Activated CD4-positive, CD25-positive, alpha-beta regulatory T cell treated with anti-CD3 and anti-CD28 coated beads, Interleukin-2, amount 50 U/mL, for 16 hours (primary cell): ENCODE results near the gene SLC23A2.

ENCODE experiments used
- DNase-seq: peaks from one replicate; pipeline ENCODE4 v3.0.0-alpha.2; 2020; ENCODE audit warnings: low read depth, low spot score

Gene SLC23A2

DNA sequence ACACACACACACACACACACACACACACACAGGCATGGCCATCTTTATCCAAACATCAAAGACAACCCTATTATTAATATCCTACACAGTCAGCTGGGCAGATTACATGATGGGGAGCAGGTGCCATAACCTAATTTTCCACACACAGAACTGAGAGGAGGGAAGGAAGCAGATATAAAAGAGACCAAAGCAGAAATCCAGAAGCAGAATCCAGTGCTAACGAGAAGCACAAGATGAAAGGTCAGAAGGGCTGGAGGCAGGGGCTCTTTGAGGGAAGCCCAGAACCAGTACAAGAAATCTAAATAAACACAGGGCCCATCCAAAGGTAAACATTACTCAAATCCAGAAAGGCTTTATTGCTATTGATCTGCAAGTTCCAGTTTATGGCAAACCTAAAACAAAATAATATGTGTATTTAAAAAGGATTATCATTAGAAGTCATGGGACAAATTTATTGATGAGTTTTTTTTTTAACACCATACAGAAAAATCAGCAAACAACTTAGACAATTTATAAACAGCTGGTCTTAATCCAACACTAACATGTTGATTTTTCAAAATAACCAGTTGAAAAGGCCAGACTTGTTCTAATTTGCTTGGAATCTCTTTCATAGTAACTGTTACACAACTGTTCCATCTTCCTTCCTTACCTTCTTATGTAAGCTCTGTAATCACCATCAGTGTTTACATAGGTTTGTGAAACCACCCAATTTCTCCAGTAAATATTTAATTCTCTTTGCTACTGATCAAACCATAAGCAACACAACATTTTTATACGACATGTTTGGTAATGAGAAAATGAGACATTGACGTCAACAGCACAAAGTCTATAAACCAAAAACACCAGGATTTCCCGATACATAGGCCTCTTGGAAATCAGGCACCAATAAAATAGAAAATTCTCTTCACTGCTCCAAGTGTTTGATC is 34.2 kb downstream of the SLC23A2 start:
- DNase-seq = no peak

DNA sequence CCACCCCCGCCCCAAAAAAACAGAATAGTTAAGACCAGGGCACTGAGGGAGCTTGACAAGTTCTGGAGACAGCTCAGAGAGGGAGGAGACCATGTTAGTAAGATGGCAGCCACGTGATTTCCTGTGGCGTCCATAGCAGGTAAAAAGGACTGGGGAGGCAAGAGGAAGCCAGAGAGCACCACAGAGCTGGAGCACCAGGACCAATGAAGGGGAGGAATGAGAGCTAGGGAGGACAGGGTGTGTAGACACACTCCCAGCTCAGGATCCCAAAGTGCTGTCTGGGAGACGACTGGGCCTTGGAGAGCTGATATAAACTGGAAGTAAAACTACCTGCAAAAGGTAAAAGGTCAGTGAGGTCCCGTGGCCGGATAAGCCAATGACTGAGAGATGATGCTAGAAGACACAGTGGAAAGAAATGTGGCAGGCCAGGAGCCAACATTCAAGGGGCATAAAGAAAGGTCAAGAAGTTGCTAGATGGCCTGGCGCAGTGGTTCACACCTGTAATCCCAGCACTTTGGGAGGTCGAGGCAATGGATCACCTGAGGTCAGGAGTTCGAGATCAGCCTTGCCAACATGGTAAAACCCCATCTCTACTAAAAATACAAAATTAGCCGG is 39.0 kb downstream of the SLC23A2 start:
- no peak for DNase-seq

DNA sequence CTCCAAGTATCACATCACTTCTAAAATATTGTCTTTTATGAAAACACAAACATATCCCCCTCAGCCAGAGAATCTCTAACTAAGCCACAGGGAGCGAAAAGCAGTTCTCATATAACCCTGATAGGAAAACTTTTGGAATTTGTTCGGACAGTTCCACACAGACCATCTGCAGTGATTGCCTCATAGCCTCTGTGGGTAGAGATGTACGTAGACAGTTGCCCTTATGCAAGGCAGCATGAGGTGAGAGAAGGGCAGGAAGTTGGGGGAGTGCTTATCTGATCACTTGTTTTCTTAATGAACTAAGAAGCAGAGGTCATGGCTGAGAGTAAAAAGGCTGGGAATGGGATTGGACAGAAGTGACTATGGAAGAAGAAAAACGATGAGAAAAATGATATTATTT is 39.6 kb downstream of the SLC23A2 start:
- no peak for DNase-seq

DNA sequence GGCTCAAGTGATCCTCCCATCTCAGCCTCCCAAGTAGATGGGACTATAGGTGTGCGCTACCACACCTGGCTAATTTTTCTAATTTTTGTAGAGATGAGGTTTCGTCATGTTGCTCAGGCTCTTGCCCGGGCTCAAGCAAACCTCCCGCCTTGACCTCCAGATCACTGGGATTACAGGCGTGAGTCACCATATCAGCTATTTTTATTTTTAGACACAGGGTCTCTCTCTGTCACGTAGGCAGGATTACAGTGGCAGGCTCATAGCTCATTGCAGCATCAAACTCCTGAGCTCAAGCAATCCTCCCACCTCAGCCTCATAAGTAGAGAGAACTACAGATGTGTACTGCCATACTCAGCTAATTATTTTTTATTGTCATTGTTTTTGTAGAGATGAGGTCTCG is 41.7 kb downstream of the SLC23A2 start:
- no peak for DNase-seq

DNA sequence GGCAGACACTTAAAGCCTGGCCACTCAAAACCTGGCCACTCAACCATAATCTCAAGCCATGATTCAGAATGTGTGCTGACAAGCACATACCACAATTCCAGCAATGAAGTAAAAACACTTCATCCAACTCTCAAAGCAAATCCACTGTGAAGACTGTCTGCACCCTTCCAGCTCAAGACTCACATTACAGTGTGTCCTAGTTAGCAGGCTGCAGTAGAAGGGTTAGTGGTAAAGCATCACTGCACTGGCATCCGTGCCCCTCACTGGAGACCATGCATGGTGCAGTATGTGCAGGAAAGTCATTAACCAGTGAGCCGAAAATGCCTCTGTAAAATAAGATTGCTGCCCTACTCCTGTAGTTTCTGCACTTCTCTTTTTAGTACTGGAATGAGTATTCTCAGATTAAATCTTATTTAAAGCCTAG is 43.4 kb downstream of the SLC23A2 start:
- DNase-seq = no peak

DNA sequence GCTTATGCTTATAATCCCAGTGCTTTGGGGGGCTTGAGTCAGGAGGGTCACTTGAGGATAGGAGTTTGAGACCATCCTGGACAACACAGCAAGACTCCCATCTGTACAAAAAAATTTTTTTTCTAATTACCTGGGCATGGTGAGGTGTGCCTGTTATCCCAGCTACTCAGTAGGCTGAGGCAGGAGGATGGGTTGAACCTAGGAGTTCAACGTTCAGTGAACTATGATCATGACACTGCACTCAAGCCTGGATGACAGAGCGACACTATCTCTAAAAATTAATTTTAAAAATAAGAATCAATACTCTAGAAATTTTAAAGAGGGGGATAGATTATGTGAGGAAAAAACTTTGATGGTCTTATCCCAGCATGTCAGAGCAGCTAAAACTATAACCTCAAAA is 44.1 kb downstream of the SLC23A2 start:
- DNase-seq = no peak

DNA sequence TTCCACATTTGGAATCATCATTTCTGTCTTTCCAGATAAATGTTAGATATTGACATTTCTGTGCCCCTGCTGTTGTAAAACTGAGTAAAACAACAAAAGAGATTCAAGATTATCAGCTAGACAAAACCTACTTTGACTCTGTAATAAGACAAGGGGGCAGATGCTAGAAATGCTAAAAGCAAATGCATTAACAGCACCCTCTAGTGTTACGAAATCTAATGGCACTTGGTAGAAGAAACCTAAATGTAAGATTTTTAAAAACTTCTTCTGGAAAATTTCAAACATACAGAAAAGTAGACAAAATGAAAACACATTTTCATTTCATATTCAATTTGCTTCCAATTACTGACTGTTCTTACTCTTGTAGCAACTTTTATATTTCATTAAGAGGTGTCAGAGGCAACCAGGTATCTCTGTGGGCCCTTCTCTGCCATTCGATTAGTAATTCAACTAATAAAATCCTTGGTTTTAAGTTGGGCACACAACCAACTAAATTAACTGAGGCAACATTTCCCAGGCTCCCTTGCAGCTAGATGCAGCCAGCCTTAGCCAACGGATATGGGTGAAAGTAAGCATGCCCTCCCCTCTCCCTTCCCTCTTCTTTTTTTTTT is 45.0 kb downstream of the SLC23A2 start:
- no peak for DNase-seq

DNA sequence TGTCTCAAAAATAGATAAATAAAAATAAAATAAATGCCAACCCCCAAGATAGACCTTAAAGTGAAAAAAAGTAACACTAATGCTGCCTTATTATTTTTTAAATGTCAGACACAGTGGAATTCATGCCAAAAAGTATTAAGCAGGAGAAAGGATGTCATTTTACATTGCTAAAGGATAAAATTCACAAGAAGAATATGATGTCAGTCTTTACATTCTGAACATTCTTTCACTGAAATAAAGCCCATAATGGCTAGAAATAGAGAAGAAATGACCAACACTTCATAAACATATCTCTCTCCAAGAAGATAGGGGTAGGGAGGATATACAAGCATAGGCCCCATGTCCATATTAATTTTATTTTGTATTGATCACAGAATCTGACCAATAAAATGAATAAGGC is 47.4 kb downstream of the SLC23A2 start:
- DNase-seq = no peak

DNA sequence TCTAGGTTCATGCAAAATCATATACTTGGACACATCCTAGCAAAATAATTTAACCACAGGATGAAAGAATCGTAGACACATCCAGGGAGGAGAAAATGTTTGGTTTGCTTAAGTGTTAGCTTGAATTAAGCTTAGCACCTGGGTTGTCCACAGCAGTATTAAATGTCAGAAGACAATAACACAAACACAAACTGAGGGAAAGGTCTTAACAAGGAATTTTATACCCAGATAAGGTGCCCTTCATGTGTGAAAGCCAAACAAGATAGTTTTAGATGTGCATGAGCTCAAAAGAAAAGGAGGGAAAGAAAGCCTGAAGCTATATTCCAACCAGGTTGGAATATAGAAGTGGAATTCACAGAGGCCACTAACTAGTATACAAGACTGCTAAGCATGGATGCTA is 49.1 kb downstream of the SLC23A2 start:
- no peak for DNase-seq

DNA sequence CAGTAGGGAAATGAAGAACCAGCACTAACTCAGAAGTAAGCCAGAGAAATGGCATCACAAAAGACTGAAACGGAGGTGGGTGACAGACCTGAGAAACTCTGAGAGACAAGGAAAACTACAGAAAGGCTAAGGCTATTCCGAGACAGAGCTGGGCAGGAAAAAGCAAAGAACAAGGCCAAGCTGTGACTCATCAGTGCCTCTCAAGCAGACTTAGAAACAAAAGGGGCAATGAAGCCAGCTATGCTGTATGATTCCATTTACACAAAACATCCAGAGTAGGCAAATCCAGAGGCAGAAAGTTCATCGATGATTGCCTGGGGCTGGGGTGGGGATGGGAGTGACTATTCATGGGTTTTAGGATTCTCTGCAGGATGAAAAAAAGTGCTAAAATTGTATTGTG is 50.0 kb downstream of the SLC23A2 start:
- no peak for DNase-seq

DNA sequence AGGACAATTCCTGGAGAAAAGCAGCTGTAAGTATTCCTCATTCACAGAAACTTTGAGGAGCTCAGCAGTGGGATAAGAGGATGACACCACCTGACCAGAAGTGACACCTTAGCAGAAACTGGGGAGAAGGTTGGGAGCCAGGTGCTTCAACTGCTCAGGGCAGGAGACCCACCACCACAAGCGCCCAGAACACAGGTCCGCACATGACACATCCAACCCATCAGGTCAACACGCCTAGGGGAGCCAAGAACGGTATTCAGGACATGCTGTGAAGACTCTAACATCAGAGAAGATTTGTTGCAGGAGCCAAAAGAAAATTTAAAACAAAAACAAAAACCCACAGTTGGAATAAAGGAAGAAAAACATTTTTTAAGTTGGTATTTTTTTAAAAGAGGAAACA is 50.5 kb downstream of the SLC23A2 start:
- no peak for DNase-seq

DNA sequence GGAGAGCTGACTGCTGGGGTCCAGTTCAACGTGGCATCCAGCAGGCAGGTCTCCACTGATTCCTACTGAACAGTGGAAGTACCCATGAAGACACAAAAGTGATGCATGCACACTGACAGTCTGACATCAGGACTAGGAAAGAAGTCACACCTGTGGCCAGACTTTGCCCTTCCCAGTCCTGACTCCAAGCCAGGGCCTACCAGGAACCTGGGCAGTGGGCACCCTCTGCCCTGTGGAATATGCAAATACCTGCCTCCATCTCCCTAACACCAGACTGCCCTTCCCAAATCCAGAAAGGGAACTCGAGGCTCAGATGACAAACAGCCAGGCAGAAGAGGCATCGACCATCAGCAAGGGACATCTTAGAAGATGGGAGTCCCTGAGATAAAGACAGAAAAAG is 50.9 kb downstream of the SLC23A2 start:
- no peak for DNase-seq

DNA sequence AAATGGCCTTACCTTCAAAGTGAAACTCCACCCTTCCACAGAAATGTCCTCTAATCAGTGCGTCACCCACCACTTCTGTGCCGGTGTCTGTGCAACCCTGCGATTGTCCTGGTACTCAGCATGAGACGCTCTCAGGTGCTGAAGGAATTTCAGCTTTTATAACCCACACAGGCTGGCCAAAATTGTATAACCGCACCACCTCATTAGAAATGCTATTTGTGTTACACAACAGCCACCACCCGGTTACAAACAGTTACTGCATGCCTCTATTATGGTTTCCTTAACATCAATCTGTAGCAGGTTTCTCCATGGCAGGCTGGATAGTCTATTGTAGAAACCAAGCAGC is 51.5 kb downstream of the SLC23A2 start:
- DNase-seq = no peak

DNA sequence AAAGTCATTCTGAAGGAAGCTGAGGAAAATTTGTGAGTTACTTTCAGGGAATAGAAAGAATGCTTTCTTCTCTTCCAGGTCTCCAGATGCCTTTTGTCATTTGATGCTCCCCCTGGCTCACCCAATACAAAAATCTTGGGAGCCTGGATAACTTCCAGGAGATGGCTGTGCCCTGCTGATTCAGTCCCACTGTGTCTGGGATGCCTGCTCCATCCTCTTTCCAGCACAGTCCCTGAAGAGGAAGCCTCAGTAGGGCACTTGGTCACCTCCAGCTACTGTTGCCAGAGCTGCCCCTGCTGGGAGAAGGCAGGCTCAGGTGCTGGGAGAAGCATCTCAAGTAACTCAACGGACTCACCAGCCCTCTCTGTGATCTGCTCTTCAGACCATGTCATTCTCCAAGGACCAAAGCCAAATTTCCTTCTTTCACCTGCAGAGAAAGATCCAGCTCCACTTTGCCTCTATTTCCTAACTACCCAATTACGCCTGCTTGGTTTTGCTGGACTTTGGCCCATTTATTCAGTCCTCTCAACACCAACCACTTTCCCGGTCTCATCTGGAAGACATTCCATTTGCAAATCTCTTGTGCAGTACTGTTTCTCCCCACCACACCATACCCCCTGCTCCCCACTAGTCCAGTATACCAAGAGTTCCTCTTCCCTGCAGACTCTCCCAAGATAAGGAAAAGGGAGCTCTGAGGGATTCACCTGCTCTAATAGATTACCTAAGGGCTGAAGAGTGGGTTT is 53.3 kb downstream of the SLC23A2 start:
- no peak for DNase-seq

DNA sequence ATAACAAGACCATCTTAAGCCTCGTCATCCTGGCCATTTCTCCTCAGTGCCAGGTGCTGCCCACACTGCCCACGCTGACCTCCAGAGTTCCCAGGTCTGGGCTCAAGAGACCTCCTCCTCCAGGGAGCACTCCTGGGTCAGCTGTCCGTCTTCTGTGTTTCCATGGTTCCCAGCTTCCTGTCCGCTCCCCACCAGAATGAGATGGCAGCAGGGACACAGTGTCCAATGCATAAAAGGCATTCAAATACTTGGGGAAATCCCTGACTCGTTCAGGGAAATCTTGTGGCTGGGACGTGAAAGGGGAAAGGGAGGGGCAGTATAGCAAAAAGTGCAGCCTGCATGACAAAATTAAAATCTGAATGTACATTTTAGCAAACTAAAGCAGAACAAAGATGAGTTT is 54.3 kb downstream of the SLC23A2 start:
- no peak for DNase-seq

DNA sequence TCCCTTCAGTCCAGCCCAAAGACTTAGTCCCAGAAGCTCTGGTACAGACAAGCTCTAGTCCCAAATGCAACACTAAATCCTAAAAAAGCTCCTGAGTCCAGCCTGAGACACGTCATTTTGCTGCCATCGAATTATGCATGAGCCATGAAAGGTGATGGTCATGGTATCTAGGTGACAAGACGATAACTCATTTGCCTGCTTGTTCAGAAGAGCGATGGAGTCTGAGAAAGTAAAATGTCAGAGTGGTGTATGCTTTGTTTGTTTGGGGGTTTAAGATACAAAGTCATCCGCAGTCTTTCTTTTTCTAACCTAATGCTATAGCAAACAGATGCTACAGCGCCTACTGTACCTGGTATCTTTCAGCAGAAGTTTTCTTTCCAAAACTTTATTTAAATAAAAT is 54.7 kb downstream of the SLC23A2 start:
- no peak for DNase-seq

DNA sequence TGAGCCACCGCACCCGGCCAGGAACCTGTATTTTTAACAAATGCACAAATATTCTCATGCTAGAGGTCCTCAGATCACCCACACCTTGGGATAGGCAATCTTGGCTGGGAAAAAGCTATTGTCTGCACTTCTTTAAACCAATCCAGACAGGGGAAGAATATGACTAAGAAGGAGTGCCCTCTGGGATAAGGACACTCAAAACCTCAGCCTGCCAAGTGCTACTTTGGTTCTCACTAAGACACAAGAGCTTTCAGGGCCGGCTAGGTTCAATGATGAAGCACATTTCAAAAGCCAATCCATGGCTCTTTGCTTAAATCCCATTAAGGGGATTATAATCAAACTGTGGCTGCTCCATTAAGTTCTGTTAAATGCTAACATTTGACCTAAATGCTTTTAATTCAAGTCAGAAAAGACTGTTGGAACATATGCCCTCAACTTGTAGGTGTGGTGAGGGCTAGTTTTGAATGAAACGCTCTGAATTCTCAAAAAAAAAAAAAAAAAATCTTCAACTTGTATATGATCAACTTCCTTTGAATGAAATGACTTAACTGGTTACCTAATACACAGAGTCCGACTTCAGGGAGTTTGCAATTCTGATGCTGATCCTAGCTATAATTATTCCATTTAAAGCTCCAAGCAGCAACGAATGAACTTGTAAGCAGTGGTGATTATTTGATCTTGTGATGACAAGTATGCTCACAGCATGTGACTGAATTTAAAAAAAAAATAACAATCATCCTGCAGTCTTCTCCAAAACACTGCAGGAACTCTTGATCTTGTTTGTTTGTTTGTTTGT is 56.6 kb downstream of the SLC23A2 start:
- DNase-seq = no peak

DNA sequence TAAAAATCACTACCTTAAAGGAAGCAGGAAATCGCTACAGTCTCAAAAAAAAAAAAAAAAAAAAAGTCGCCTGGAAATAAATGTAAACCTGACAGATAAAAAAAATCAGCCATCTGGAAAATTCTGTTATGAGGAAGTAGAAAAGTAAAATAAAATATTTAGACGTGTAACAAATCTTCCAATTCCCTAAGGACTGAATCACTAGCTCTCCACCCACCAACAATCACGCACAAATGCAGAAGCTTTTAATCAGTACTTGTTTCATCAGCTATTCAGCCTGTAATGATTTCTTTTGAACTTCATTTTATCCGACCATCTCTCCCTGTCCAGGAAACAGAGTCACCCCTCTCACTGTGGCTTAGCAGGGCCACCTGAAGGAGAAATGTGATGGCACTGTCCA is 59.0 kb downstream of the SLC23A2 start:
- no peak for DNase-seq

DNA sequence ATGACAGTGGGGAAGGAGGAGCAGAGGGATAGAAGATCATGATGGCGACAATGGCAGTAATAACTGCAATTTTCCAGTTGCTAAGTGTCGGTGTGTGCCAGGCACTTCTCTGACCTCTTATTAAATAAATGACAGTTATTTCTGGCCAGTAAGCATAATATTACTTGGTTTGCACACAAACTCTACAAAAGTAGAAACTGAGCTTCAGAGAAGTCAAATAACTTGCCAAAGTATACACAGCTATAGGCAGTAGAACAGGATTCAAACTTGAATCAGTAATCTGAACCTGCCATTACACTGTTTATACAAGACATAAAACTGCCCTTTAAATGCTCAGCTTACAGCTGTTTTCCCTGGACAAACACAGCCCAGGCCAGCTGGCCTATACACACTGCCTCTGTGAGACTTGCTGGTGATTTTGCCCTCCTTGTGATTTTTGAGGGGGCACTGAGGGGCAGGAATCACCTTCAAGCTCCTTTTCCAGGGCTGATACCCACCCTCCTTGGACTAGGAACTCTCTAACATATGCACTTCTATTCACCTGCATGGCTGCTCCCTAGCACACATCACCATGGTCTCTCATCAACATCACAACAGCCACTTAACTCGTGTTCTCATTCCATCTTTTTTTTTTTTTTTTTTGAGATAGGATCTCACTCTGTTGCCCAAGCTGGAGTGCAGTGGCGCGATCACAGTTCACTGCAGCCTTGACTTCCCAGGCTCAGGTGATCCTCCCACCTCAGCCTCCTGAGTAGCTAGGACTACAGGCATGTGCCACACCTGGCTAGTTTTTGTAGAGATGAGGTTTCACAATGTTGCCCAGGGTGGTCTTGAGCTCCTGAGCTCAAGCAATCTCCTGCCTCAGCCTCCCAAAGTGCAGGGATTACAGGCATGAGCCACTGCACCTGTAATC is 63.6 kb downstream of the SLC23A2 start:
- DNase-seq = no peak

DNA sequence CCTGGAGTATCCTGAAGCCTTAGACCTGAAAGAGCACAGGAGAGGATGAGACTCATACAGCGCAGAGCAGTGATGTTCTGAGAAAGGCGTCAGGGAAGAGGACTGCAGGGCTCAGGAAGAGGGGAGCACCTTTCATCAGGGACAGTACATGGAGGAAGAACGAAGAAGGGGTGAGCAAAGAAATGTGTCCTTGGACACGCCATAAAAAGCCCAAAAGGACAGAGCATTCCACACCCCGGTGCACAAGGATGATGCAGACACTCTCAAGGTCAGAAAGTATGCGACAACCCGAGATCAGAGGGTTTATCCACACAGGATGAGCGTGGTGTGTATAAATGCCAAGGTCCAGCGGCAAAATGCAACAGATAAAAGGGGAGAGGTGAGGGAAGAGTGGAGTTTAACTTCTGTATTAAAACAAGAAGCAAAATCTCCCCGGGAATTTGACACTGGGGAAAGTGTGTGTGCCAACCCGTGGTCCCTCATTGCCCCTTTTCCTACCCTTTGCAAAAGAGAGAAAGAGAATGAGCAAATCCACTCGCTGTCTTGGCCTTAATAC is 64.4 kb downstream of the SLC23A2 start:
- DNase-seq = no peak
